Measurements from ENCODE around the gene MATR3.
"Not testable (repeated sequence)": the region's sequence is repeated elsewhere in the genome, so short reads cannot be mapped to it uniquely, and the experiment has no call there.

Gene MATR3

DNA sequence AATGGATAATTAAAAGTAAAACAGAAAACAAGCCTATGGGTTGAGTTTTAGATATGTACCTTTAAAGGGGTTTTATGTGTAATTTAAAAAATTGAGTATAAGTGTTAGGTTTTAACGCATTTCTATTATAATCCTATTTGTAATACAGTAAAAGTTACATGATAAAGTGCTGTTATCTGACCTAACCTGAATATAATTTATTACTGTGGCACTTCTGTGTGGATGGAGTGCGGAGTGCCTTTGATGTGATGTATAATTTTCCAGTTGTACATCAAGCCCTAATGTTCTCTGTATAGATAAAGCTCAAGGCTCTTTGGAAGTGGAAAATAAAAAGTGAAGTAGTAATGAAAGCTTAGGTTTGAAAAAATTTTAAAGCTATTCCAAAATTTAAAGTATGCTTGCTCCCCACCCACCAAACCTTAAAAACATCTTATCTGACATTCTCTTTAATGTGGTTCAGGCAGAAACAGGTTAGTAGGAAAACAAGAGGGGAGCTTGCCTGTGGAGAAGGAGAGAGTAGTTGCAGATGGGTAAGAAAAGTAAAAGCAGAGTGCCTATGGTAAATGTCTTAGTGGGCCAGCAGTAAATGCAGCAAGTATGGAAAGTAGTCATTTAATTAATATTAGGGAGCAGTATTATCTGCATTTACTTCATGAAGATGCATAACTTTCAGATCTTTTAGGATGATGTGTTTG lies 4.0 kb downstream of the MATR3 start:
- DNase-seq (ENCODE audit: low read depth), result no peak

- no peak for DNase-seq (ENCODE audit: low read depth)
Measured at GRCh38 chr5:139298242-139298641, 4.7 kb downstream of the MATR3 start.

DNA sequence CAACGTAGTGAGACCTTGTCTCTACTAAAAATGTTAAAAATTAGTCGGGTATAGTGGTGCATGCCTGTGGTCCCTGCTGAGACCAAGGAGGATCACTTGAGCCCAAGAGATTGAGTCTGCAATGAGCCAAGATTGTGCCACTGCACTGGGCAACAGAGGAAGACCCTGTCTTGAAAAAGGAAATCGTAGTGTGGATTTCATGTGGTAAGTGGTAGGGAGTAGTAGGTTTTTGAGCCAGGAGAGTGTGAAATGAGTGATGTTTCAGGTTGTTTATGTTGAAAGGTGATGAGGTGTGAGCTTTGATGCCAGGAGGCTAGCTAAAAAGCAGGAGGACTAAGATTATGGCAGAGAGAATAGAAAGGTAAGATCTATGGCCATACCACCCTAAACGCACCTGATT lies 5.9 kb downstream of the MATR3 start:
- no peak for DNase-seq (ENCODE audit: low read depth)

GRCh38 chr5:139301808-139302499 lies 8.4 kb downstream of the MATR3 start:
- no peak for DNase-seq (ENCODE audit: low read depth)

DNA sequence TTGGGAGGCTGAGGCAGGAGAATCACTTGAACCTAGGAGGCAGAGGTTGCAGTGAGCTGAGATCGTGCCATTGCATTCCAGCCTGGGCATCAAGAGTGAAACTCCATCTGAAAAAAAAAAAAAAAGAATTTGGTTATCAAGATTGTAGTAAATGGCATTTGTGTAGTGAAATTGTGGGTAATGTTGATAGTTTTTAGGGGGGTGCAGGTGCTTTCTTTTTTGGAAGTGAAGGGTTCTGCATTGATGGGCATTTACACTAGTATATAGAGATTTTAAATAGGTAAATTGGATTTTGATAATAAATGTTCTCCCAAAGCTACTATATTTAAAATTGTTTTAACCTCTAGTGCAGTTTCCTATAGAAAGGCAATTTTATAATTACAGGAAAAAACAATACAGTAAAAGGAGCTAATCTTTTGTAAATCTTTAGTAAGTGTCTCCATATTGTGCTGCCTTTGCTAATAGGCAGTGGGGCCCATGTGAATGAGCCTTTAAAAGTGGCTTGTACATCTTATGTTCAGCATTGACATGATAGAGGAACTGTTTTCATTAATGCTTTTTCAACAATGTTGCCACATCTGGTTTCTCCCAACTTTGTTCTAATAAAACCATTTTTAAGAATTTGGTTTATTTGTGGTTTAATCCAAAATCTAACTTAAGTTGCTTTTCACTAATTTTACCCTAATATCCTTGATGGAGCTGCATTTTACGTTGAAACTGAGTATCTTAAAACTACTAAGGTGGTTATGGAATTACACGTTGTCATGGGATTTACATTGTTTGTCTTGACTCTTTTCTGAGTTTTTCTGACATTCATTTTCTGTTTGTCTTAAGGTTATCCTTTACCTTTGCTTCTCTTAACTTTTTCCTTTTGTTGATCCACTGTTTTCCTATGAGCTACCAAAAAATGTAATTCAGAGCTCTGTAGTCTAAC lies 11.1 kb downstream of the MATR3 start:
- no peak for DNase-seq (ENCODE audit: low read depth)

DNA sequence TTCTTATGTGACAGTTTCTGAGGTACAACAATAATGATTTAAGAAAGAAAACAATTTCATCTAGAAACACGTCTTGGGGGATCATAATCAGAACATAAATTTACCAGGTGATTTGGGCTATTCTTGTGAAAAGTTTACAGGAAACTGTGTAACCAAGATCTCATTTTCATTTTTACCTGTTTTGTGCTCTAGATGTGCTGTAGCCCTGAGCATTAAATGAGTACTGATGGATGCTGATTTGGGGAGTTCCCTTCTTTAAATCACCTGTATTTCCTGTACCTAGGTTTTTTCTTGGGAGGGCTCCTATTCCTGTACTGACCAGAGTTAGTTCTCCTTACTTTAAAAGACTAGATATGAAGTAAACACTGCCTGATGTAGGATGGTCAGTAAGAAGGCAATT lies 12.7 kb downstream of the MATR3 start:
- DNase-seq (ENCODE audit: low read depth), result no peak

- no peak for DNase-seq (ENCODE audit: low read depth)
Measured at GRCh38 chr5:139306628-139307379, 13.3 kb downstream of the MATR3 start.

GRCh38 chr5:139308797-139309196 lies 15.3 kb downstream of the MATR3 start:
- DNase-seq (ENCODE audit: low read depth), result no peak

- not testable (repeated sequence) for DNase-seq (ENCODE audit: low read depth)
Measured at GRCh38 chr5:139310715-139311186, 17.2 kb downstream of the MATR3 start.

- DNase-seq (ENCODE audit: low read depth), result no peak
Measured at GRCh38 chr5:139312075-139312474, 18.5 kb downstream of the MATR3 start.

DNA sequence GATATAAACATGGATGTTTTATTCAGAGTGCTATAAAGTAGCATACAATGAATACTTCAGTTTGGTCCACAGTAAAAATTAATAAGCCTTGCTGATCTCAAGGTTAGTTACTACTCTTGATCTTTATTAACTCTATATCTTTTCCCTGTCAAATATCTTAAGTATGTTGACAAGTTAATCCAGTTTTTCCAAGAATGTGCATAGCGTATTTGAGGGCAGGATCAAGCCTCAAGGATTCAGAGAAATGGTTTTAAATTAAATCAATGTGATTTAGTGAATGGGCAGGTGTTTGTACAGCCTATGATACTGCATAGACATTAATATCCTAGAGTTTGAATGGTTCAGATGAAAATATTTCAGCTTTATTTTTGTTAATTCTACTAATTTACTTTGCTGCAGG lies 20.7 kb downstream of the MATR3 start:
- no peak for DNase-seq (ENCODE audit: low read depth)

- DNase-seq (ENCODE audit: low read depth), result no peak
Measured at GRCh38 chr5:139315056-139315615, 21.6 kb downstream of the MATR3 start.

- DNase-seq (ENCODE audit: low read depth), result no peak
Measured at GRCh38 chr5:139335811-139336210, 42.3 kb downstream of the MATR3 start.

DNA sequence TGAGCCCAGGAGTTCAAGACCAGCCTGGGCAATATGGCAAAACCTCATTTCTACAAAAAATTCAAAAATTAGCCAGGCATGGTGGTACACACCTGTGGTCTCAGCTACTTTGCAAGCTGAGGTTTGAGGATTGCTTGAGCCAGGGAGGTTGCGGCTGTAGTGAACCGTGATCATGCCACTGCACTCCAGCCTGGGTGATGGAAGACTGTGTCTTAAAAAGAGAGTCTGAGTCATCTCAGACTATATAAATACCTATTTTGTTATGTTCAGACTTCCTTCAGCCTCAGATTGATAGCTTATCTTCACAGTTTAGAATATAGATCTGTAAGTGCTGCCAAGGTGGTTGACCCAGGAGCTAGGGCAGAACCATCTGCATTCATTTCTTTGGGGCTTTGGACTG lies 46.5 kb downstream of the MATR3 start:
- no peak for DNase-seq (ENCODE audit: low read depth)

- DNase-seq (ENCODE audit: low read depth), result no peak
Measured at GRCh38 chr5:139341187-139341688, 47.7 kb downstream of the MATR3 start.

DNA sequence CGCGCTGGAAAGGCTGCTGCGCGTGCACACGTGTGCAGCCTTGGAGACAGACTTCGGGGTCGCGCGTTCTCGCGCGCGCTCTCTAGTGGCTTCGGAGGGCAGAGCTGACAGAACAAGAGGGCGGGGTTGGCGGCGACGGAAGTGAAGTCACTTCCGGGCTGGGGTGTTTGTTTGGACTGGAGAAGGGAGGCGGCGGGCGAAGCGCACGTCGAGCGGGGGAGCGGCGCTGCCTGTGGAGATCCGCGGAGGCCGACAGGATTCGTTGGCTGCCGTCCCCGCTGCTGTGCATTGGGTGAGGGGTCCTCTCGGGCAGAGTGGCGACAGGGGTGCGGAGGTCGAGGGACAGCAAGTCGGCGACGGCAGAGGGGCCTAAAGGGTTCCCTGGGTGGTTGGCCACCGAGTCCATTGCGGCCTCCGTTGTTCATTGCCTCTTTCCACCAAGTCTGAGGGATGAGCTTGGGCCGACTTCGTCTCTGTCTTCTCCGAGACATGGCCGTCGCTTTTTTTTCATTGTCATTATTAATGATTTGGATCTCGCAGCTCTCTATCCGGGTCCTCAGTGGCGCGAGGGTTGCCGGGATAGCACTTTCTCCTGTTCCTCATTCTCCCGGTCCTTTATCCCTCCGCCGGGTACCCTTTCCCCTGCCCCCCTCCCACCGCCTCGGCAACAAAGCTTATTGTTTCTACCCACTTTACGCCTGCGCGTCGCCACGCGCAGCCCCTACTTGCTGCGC lies 48.3 kb downstream of the MATR3 start, which contains the start of gene PAIP2:
Gene PAIP2 (plus strand): TSS at position 166 of the 734 bp plus-strand sequence. CDS start 21,931 bp downstream, outside the sequence.
- DNase-seq (ENCODE audit: low read depth), result peak; percentile 97

DNA sequence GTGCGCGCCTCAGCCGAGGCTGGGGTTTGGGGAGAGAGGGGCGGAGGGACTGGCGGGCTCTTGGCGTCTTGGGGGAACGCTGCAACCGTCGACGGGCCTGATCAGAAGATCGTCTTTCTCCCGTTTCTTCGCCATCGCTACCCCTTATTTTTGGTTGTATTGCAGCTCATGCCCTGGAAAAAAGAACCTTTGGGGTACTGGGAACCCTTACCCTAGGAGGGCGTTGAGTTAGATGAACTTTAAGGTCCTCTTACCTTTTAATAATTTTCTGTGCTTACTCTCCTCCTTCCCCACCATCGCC lies 48.8 kb downstream of the MATR3 start:
- DNase-seq (ENCODE audit: low read depth), result peak; percentile 69

DNA sequence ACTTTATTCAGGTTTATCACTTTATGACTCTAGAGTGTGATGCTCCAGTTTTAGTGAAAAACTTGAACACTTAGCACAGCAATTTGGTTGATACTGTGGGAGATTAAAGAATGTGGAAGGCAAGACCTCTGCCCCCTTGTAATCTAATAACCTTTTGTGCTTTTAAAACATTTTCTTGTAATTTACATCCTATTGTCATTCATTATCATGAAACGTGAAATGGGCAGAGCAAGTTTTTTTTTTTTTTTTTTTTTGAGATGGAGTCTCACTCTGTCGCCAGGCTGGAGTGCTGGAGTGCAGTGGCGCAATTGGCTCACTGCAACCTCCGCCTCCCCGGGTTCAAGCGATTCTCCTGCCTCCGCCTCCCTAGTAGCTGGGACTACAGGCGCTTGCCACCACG lies 49.9 kb downstream of the MATR3 start:
- no peak for DNase-seq (ENCODE audit: low read depth)

- no peak for DNase-seq (ENCODE audit: low read depth)
Measured at GRCh38 chr5:139344177-139344576, 50.6 kb downstream of the MATR3 start.

- DNase-seq (ENCODE audit: low read depth), result not testable (repeated sequence)
Measured at GRCh38 chr5:139345442-139345841, 51.9 kb downstream of the MATR3 start.

DNA sequence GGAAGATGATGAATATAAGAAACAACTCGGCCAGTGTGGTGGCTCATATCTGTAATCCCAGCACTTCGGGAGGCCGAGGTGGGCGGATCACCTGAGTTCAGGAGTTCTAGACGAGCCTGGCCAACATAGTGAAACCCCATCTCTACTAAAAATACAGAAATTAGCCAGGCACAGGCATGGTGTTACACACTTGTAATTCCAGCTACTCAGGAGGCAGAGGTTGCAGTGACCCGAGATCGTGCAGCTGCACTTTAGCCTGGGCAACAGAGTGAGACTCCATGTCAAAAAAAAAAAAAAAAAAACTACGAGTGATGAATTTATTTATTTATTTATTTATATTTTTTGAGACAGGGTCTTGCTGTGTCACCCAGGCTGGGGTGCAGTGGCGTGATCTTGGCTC lies 54.3 kb downstream of the MATR3 start:
- not testable (repeated sequence) for DNase-seq (ENCODE audit: low read depth)
